ENCODE results near the gene YY1.

GRCh38 chr14:100298551-100299237 is 59.8 kb downstream of the YY1 start:
- no peak for TF ChIP-seq MAZ (IDR thresholded peaks at IDR 0.05; ENCODE audit: borderline replicate concordance, low read depth, low read length)
- TF ChIP-seq KDM1A (IDR thresholded peaks at IDR 0.05; ENCODE audit: low read depth), result no peak
- no peak for TF ChIP-seq CTCF (IDR thresholded peaks at IDR 0.05)
- no peak for TF ChIP-seq REST (IDR thresholded peaks at IDR 0.05)

Data from A549 (cell line).